ENCODE results near the gene NDE1.
"Not testable (repeated sequence)": the region's sequence is repeated elsewhere in the genome, so short reads cannot be mapped to it uniquely, and the experiment has no call there.

The NDE1 gene

DNA sequence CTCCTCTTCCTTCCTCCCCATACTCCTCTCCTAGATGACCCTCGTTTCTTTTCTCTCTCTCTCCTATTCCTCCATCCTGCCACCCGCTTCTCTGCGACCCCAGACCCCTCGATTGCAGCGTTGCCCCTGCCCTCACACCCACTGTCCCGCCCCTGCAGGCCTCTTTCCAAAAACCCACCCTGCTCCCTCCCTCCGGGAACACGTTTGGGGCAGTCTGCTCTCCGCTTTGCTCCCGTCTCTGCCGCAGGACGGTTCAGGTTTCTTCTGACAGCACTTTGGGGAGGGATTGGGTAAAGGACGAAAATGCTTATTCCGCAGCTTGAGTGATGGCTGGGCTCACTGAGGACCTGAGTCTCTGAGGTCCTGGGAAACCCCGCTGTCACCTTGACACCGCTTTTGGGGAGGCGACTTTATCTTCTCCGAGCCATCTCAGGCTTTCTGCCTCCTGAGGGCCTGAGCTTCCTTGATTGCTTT lies 690 bp downstream of the NDE1 start:
- DNase-seq (ENCODE audit: low read depth in 2 of 2): no peak

DNA sequence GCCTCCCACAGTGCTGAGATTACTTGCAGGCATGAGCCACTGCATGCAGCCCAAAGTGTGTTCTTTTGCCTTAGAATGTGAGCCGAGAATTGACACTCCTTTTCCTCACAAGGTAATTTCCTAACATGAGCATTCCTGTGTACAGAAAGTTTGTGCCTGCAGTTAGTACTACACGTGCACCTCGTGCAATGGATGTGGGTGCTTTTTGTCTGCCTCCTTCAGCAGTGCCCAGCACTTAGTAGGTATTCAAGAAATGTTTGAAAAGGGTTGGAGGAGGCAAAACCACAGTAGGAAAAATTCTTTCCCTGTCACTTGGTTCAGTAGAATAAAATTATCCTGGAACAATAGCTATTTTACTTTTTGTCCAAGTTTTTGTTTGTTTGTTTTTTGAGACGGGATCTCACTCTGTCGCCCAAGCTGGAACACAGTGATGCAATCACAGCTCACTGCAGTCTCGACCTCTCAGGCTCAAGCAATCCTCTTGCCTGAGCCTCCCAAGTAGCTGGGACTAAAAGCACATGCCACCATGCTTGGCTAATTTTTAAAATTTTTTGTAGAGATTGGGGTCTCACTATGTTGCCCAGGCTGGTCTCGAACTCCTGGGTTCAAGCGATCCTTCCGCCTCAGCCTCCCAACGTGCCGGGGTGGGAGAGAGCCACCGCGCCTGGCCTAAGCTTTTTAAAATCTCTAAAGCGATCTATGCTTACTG lies 2.4 kb downstream of the NDE1 start:
- no peak for DNase-seq (ENCODE audit: low read depth in 2 of 2)

DNA sequence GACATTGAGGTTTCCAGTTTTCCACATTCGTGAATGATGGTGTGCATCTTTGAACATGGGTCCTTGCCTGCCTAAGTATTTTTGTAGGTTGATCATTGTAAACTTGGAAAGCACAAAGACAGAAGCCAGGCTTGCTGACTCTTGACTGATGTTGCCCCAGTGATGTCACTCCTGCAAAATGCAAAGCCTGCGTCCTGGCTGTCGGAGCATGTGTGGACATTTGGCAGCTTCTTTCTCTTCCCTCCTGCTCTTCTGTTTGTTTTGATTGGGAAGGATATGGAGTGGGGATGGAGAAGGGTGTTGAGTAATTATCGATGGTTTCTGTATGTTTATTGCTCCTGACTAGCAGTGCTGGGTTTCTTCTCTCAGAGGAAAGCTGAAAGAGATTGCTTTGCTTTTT lies 3.2 kb downstream of the NDE1 start:
- no peak for DNase-seq (ENCODE audit: low read depth in 2 of 2)

DNA sequence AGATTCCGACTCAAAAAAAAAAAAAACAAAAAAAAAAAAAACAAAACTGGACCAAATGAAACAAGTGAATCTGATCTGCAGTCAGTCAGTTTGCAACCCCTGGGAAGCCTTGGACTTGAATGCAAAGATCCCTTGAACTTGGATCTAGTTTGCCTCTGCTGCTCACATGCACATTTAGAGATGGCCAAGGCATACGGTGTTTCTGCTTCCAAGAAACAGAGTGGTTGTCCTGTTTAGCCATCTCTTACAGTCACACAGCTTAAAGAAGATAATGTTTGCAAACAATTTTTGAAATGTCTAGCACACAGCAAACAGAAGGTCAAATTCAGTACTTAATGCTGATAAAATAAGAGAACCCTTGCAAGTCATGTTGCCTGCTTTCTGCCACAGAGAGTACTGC lies 4.5 kb downstream of the NDE1 start:
- no peak for DNase-seq (ENCODE audit: low read depth in 2 of 2)

DNA sequence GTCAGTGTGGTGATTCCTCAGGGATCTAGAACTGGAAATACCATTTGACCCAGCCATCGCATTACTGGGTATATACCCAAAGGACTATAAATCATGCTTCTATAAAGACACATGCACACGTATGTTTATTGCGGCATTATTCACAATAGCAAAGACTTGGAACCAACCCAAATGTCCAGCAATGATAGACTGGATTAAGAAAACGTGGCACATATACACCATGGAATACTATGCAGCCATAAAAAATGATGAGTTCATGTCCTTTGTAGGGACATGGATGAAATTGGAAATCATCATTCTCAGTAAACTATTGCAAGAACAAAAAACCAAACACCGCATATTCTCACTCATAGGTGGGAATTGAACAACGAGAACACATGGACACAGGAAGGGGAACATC lies 5.5 kb downstream of the NDE1 start:
- not testable (repeated sequence) for DNase-seq (ENCODE audit: low read depth in 2 of 2)

DNA sequence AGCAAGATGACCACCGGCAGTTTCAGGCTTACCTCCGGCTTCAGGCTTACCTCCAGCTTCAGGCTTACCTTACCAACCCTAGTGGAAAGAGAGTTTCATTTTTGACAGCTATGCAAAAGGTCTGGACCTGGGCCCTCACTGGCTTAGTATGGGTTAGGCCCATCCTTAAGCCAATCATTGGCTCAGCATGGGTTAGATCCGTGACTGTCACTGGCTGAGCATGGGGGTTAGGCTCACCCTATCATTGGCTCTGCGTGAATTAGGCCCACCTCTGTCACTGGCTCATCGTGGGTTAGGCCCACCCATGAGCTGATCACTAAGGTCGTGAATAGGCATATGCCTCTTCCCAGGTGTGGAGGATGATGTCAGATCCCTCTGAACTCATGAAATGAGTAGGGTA lies 8.1 kb downstream of the NDE1 start:
- no peak for DNase-seq (ENCODE audit: low read depth in 2 of 2)

DNA sequence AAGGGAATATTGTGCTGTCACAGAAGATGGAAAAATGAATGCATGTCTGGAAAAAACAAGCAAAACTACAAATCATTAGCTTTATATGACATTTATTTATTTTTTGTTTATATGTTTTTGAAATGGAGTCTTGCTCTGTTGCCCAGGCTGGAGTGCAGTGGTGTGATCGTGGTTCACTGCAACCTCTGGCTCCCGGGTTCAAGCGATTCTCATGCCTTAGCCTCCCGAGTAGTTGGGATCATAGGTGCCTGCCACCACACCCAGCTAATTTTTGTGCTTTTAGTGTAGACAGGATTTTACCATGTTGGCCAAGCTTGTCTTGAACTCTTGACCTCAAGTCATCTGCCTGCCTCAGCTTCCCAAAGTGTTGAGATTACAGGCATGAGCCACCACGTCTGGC lies 8.5 kb downstream of the NDE1 start:
- no peak for DNase-seq (ENCODE audit: low read depth in 2 of 2)

DNA sequence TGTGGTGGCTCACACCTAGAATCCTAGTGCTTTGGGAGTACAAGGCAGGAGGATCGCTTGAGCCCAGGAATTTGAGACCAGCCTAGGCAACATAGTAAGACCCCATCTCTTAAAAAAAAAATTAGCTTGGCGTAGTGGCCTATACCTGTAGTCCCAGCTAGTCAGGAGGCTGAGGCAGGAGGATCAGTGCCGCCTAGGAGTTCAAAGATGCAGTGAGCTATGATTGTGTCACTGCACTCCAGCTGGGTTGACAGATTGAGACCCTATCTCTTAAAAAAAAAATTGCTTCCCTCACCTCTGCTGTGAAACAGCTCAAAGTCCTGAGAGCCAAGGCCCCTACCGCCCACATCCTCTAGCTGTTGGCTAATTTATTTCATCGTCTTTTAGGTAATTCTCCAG lies 10.2 kb downstream of the NDE1 start:
- no peak for DNase-seq (ENCODE audit: low read depth in 2 of 2)

DNA sequence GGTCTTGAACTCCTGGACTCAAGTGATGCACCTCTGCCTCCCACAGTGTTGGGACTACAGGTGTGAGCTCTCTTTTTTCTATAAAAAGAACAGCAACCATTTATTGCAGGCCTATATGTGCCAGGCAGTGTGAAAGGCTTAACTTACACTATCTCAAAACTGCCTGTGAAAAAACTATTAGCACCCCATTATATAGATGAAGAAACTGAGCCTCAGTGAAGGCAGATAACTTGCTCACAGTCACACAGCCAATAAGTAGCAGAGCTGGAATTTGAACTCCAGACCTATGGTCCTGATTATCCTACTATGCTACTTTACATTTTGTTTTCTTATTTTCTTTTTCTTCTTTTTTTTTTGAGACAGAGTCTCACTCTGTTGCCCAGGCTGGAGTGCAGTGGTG lies 15.1 kb downstream of the NDE1 start:
- DNase-seq (ENCODE audit: low read depth in 2 of 2): no peak

DNA sequence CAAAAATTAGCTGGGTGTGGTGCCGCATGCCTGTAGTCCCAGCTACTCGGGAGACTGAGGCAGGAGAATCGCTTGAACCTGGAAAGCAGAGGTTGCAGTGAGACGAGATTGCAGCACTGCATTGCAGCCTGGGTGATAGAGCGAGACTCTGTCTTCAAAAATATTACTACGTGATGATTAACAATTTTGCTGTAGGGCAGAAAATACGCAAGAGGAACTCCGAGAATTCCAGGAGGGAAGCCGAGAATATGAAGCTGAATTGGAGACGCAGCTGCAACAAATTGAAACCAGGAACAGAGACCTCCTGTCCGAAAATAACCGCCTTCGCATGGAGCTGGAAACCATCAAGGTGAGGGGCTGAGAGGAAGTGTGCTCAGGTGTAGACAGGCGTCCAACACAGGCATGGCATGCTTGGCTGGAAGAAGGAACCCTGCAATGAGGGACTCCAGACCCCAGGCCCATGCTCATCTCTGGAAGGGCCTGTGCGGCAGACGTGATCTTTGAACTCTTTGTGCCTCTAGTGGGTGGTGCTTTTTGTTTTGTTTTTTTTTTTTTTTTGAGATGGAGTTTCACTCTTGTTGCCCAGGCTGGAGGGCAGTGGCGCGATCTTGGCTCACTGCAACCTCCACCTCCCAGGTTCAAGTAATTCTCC lies 17.2 kb downstream of the NDE1 start:
- no peak for DNase-seq (ENCODE audit: low read depth in 2 of 2)

DNA sequence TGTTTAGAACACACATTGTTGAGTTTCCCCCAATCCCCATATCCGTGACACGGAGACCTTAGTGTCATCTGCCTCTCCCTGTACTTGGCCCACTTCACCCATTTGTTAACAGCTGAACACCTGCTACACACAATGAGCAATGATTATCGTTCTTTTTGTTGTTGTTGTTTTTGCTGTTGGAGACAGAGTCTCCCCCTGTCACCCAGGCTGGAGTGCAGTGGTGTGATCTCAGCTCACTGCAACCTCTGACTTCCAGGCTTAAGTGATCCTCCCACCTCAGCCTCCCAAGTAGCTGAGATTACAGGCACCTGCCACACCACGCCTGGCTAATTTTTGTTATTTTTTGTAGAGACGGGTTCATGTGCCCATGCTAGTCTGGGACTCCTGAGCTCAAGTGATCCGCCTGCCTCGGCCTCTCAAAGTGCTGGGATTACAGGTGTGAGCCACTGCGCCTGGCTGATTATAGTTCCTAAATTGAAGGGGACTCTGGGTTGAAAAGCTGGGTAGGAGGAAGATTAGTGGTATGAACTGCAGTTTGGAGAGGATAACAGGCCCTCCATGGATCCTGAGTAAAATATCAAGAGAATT lies 21.6 kb downstream of the NDE1 start:
- no peak for DNase-seq (ENCODE audit: low read depth in 2 of 2)

DNA sequence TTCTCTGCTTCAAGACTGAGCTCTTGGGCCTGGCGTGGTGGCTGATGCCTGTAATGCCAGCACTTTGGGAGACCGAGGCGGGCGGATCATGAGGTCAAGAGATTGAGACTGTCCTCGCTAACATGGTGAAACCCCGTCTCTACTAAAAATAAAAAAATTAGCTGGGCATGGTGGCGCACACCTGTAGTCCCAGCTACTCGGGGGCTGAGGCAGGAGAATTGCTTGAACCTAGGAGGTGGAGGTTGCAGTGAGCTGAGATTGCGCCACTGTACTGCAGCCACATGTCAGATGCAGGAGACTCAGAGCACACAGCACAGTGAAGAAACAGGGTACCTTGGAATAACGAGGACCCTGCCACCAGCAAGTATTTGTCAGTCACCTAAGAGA lies 22.1 kb downstream of the NDE1 start:
- not testable (repeated sequence) for DNase-seq (ENCODE audit: low read depth in 2 of 2)

DNA sequence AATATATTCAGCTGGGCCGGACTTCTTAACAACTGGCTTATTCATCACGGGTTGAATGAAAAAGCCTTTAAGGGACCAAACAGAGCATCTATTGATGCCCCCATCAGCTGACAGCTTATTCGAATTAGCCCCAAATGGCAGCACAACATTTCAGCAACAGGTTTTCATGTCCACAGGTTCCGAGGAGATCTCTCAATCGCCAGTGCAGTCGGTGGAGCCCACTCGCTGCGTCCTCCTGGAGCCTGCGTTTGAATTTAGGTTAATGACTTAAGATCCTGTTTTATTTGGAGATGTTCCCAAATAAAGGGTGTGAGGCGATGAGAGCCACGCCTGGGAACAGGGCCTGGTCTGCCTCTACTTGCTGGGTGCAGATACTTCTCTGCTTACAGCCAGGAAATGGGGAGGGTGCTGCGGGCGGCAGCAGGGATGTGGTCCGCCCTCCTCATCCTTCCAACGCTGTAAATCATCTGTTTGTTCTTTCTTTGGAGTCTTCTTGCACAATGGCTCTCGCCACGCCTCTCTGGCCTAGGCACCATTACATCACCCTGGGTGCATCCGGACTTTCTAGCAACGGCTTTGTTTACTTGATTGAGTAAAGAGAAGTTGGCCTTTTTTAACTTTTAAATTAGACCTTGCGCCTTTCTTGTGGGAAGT lies 22.6 kb downstream of the NDE1 start:
- DNase-seq (ENCODE audit: low read depth in 2 of 2): peak; percentile 15 to 40

DNA sequence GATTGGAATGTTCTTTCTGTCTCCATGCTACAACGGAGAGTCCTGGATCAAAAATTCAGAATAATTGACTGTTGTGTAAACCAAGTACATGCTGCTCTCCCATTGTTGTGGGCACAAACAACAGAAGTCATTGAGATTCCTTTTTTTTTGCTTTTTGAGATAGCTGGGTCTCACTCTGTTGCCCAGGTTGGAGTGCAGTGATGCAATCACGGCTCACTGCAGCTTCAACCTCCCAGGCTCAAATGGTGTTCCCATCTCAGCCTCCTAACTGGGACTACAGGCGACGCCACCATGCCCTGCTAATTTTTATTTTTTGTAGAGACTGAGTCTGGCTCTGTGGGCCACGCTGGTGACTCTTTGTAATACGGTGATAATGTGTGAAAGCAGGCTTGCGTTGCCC lies 24.5 kb downstream of the NDE1 start:
- no peak for DNase-seq (ENCODE audit: low read depth in 2 of 2)

DNA sequence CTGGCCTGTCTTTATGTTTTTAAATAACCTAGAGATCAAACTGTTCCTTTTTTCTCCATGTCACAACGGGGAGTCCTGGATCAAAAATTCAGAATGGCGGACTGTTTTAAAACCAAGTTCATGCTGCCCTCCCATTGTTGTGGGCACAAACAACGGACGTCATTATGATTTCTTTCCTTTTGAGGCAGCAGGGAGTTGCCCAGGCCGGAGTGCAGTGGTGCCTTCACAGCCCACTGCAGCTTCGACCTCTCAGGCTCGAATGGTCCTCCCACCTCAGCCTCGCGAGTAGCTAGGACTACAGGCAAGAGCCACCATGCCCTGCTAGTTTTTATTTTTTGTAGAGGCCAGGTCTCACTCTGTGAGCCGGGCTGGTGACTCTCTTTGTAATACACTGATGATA lies 26.5 kb downstream of the NDE1 start:
- DNase-seq (ENCODE audit: low read depth in 2 of 2): no peak

DNA sequence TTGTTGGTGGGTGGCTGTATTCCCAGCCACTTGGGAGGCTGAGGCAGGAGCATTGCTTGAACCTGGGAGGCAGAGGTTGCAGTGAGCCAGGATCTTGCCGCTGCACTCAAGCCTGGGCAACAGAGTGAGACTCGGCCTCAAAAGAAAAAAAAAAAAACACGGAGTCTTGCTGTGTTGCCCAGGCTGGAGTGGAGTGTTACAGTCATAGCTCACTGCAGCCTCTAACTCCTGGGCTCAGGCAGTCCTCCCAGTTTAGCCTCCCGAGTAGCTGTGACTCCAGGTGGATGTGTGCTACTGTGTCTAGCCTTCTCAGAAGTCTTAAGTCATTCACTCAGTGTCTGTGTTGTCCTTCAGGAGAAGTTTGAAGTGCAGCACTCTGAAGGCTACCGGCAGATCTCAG lies 27.4 kb downstream of the NDE1 start:
- DNase-seq (ENCODE audit: low read depth in 2 of 2): no peak

DNA sequence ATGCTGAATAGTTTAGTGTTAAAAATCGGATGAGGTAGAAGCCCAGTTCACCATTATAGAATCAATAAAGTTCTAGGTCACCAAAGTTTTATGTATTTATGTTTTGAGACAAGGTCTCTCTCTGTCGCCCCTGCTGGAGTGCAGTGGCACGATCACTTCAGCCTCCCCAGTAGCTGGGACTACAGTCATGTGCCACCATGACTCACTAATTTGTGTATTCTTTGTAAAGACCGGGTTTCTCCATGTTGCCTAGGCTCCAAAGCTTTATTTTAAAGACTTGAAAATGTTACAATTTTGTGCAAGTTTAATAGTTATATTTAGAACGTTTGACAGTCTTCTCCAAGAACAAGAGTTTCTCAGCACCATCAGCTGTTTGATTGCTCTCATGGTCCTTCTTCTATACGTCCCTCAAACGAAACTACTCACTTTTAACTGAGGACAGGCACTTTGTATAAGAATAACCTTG lies 32.1 kb downstream of the NDE1 start:
- DNase-seq (ENCODE audit: low read depth in 2 of 2): peak in 1 of 2 donors; percentile 32

DNA sequence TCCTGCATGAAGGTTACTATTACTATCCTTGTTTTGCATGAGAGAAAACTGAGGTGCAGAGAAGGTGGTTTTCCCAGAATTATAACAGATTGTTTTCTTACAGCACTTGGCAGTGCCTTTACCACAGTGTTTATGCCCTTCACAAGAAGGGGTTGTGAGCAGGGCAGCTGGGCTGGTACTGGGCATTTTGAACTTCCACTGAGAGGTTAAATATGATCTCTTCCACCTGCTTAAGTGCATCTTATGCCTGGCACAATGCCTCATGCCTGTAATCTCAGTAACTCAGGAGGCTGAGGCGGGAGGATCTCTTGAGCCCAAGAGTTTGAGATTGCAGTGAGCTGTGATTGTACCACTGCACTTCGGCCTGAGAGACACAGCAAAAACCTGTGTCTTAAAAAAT lies 36.2 kb downstream of the NDE1 start:
- DNase-seq (ENCODE audit: low read depth in 2 of 2): no peak

DNA sequence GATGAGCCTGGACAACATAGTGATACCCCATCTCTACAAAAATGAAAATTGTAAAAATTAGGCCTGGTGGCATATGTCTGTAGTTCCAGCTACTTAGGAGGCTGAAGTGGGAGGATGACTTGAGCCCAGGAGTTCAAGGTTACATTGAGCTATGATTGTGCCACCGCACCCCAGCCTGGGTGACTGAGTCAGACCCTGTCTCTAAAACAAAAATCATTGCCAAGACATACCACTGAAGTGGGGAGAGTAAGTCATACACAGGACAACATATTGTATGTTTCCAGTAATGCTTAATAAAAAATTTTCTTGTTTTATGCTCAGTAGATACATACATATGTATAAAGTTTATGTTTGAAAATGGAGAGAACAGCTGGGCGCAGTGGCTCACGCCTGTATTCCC lies 39.2 kb downstream of the NDE1 start:
- DNase-seq (ENCODE audit: low read depth in 2 of 2): no peak

DNA sequence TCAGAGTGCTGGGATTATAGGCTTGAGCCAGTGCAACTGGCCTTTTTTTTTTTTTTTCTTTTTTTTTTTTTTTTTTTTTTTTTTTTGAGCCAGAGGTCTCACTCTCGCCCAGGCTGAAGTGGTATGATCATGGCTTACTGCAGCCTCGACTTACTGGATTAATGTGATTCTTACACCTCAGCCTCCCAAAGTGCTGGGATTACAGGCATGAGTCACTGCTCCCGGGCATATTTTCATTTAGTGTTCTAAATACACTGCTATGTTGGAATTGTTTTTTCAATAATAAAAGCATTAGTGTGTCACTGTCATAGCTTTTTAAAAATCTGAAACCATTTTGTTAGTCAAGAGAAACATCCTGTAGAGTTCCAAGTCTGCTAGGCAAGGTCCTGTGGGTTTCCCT lies 40.3 kb downstream of the NDE1 start:
- DNase-seq (ENCODE audit: low read depth in 2 of 2): no peak

DNA sequence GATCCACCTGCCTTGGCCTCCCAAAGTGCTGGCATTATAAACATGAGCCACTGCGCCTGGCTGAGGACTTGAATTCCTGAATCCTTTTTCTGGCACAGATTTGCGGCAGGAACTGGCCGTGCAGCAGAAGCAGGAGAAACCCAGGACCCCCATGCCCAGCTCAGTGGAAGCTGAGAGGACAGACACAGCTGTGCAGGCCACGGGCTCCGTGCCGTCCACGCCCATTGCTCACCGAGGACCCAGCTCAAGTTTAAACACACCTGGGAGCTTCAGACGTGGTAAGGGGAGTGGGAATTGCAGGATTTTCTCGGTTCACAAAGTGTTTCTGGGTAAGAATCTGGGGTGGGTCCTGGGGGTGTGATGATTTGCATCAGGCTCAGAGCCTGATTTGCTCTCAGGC lies 41.0 kb downstream of the NDE1 start:
- no peak for DNase-seq (ENCODE audit: low read depth in 2 of 2)

DNA sequence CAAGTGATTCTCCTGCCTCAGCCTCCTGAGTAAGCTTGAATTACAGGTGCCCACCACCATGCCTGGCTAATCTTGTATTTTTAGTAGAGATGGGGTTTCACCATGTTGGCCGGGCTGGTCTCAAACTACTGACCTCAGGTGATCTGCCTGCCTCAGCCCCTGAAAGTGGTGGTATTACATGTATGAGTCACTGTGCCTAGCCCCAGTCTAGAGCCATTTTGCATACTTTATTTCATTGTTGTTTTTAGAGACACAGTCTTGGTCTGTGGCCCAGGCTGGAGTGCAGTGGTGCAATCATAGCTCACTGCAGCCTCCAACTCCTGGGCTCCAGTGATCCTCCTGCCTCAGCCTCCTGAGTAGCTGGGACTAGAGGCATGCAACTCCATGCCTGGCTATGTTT lies 42.5 kb downstream of the NDE1 start:
- DNase-seq (ENCODE audit: low read depth in 2 of 2): not testable (repeated sequence)

DNA sequence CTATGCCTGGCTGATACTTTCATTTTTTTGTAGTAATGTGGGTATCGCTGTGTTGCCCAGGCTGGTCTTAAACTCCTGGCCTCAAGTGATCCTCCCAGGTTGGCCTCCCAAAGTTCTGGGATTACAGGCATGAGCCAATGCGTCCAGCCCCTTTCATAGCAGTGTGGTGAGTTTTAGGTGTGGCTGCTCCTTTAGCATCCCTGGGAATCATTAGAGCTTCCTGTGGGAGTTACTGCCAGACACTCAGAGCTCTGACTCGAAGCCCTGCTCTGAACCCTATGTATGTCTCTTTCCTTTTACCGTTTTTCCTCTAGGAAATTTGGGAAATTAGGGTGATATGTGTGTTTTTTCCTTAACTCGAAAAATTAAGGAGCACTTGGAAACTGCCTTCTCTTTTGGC lies 44.5 kb downstream of the NDE1 start:
- DNase-seq (ENCODE audit: low read depth in 2 of 2): no peak
